ENCODE data around the gene KNL1.
"Not testable (repeated sequence)": the region's sequence is repeated elsewhere in the genome, so short reads cannot be mapped to it uniquely, and the experiment has no call there.

The KNL1 gene

DNA sequence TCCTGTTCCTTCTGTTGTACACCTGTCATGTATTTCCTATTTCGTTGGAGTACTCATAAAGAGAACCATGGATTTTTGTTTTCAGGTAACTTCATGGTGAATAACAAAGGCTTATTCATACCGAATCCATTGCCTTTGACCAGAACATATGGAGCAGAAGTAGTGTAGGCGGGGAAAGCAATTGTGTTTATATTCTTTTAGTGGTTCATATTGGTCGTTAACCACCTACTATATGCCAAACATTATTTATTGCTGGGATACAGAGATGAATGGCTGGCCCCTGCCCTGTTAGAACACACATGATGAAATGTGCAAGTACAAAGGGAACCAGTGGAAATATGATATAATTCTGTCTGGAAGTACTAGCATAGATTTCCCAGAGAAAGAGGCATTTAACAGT, 15.2 kb upstream of the KNL1 start:
- ATAC-seq = no peak

DNA sequence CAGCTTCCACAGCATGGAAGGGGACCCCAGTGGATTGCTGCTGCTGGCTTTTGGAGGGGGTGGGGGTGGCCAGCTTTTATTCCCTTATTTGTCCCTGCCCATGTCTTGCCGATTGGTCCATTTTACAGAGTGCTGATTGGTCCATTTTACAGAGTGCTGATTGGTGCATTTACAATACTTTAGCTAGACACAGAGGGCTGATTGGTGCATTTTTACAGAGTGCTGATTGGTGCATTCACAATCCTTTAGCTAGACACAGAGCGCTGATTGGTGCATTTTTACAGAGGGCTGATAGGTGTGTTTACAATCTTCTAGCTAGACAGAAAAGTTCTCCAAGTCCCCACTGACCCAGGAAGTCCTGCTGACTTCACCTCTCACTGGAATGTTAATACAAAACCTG, 12.3 kb upstream of the KNL1 start:
- ATAC-seq = not testable (repeated sequence)

More for the DNA sequence above, 15.2 kb upstream of the KNL1 start:
- TF ChIP-seq ZC3H10 (CRISPR knock-in tag; IDR thresholded peaks at IDR 0.05) (no peak), TCF4 (CRISPR knock-in tag; IDR thresholded peaks at IDR 0.05; ENCODE audit: borderline replicate concordance) (no peak), RARB (CRISPR knock-in tag; IDR thresholded peaks at IDR 0.05) (no peak), TSHZ2 (CRISPR knock-in tag; IDR thresholded peaks at IDR 0.05) (no peak), SNAI2 (CRISPR knock-in tag; IDR thresholded peaks at IDR 0.05) (no peak), TOX (CRISPR knock-in tag; IDR thresholded peaks at IDR 0.05; ENCODE audit: borderline replicate concordance) (no peak), GLIS3 (CRISPR knock-in tag; IDR thresholded peaks at IDR 0.05) (no peak), ISL1 (CRISPR knock-in tag; IDR thresholded peaks at IDR 0.05) (no peak), ARNTL (CRISPR knock-in tag; IDR thresholded peaks at IDR 0.05; ENCODE audit: borderline replicate concordance, low read depth) (no peak), CSDC2 (CRISPR knock-in tag; IDR thresholded peaks at IDR 0.05) (no peak)
- TF ChIP-seq, protein P1, sequence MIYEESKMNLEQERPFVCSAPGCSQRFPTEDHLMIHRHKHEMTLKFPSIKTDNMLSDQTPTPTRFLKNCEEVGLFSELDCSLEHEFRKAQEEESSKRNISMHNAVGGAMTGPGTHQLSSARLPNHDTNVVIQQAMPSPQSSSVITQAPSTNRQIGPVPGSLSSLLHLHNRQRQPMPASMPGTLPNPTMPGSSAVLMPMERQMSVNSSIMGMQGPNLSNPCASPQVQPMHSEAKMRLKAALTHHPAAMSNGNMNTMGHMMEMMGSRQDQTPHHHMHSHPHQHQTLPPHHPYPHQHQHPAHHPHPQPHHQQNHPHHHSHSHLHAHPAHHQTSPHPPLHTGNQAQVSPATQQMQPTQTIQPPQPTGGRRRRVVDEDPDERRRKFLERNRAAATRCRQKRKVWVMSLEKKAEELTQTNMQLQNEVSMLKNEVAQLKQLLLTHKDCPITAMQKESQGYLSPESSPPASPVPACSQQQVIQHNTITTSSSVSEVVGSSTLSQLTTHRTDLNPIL (CRISPR knock-in tag; IDR thresholded peaks at IDR 0.05; ENCODE audit: low read depth) = no peak

DNA sequence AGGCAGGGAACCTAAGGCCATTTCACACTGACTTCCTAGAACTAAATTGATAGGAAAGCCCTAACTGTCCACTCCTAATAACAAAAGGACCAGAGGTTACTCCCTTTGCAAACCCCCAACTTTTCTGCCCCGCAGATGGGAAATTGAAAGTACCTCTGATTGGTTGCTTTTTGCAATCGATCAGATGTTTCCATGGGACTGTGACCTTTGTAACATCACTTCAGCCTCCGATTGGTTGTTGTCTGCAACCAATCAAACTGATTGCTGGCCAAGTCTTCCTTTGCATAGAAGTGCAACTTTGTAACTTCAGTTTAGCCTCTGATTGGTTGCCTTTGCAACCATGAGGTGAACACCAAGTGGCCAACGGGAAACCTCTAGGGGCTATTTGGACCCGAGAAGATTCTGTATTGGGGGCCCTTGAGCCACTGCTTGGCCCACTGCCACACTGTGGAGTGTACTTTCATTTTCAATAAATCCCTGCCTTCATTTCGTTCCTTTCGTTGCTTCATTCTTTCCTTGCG, 11.3 kb upstream of the KNL1 start:
- TF ChIP-seq PATZ1 (CRISPR knock-in tag; IDR thresholded peaks at IDR 0.05; ENCODE audit: borderline replicate concordance) (no peak), BACH2 (CRISPR knock-in tag; IDR thresholded peaks at IDR 0.05; ENCODE audit: borderline replicate concordance) (no peak), ISL1 (CRISPR knock-in tag; IDR thresholded peaks at IDR 0.05) (no peak), CSRNP3 (CRISPR knock-in tag; IDR thresholded peaks at IDR 0.05) (no peak), CSDC2 (CRISPR knock-in tag; IDR thresholded peaks at IDR 0.05) (no peak)
- no peak for ATAC-seq

DNA sequence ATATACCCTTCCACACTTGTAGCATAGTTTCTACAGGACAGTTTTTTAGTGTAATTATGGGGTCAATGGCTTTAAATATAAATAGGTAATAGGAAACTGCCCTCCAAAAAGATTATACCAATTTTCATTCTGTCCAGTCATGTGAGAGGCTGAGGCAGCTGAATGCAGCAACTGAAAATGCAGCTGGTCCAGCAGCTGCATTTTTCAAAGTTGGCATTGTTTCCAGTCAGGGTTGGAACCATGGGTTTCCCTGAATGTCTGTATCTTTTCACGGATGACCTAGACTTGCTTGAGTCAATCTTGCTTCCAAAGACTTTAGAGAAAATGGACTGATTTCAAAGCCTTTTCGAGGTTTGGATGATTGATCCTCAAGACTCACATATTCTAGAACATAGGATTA, 9.9 kb upstream of the KNL1 start:
- no peak for TF ChIP-seq ZFP3 (CRISPR knock-in tag; IDR thresholded peaks at IDR 0.05)
- TF ChIP-seq ZNF565 (CRISPR knock-in tag; conservative IDR thresholded peaks at IDR 0.05; ENCODE audit: low read depth) = no peak
- no peak for ATAC-seq

DNA sequence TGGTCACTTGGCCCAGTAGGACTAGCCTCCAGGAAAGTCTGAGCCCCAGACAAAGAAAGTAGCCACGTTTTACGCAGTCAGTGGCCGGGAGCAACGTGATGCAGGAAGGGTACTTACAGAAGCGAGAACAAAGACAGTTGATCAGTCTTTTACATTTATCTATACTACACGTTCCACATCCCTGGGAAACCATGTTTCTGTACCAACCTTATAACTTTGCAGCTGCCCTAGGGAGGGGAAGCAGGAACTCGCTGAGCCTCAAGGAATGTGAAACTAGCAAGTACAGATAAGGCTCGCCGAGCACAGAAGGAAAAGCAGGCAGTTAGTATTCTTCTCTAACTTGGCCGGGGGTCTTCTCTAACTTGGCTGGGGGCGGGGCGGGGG, 3.4 kb upstream of the KNL1 start:
- TF ChIP-seq CSRNP3 (CRISPR knock-in tag; IDR thresholded peaks at IDR 0.05) = no peak
- no peak for TF ChIP-seq ISL1 (CRISPR knock-in tag; IDR thresholded peaks at IDR 0.05)
- TF ChIP-seq OSR1 (CRISPR knock-in tag; IDR thresholded peaks at IDR 0.05) = no peak
- no peak for ATAC-seq

Data from SK-N-SH treated with all-trans-retinoic acid at 6 μM for 48 hours (cell line).